ENCODE measurements around the gene ZNF366.
"Not testable (repeated sequence)": the region's sequence is repeated elsewhere in the genome, so short reads cannot be mapped to it uniquely, and the experiment has no call there.

Gene ZNF366

DNA sequence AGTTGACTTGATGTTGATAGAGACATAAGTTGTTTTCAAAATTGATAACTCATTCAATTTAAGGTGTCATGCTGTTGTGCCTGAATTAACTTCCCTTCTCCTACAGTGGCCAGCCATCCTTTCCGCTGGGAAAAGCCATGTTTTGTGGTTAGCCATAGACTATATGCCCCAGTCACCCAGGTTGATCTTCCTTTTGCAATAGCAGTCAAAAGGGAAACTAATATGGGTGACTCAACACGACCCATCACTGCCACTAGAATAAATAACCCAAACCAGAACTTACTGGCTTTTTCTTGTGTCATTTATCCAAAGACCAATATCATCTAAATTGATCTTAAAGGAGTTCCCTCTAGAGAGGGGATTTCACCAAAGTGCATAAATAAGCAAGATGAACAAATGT is 99.7 kb downstream of the ZNF366 start:
- ATAC-seq = no peak
- no peak for DNase-seq

DNA sequence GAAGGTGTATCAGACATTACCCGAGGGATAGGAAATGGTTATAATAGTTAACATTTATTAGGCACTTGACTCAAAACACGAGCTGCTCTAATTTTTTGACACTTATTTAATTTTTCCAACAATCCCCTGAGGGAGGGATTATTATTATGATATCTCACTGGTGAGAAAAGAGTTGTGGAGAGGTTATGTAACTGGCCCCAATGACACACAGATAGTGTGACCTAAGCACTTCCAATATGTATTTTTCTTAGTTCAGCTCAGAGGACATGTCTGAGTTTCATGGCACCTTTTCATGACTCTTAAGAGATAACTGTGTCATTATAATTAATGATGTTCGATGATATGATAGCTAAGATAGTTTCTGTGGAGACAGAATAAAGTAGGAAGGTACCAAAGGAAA is 100.1 kb downstream of the ZNF366 start:
- ATAC-seq (no peak), DNase-seq (no peak)

DNA sequence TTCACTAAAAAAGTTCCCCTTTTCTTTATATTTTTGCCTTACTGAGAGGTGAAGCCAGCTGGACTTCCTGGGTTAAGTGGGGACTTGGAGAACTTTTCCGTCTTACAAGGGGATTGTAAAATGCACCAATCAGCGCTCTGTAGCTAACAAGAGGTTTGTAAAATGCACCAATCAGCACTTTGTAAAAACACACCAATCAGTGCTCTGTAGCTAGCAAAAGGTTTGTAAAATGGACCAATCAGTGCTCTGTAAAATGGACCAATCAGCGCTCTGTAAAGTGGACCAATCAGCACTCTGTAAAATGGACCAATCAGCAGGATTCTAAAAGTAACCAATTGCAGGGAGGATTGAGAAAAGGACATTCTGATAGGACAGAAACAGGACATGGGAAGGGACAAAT is 102.4 kb downstream of the ZNF366 start:
- DNase-seq, ATAC-seq: not testable (repeated sequence)

DNA sequence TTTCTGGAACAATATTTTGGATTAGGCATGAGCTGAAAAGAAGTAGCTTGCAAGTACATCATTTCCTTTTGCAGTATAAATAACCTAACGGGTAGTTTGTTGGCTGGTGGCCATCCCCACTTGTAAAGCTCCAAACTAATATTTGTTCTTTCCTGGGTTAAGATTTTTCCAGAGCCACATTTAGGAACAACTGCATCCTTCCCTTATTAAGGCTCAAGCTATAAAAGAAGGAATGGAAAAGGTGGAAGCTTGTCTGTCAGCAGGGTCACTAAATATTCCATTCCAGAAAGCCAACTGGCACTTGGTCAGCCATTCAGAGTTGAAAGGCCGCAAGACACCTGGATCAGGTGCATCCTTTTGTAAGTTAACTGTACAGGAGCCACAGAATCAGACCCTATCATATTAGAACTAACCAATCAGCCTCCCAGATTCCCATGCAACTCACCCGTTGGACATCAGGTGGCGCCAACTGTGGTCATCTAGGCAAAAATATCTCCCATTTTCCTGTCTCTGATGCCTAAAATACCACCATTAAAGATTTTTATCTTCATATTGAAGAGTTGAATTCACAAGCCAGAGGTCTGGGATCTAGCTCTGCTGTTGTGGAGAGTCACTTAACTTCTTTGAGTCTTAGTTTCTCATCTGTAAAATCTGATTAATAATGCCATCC is 104.1 kb downstream of the ZNF366 start:
- no peak for ATAC-seq
- DNase-seq = no peak

DNA sequence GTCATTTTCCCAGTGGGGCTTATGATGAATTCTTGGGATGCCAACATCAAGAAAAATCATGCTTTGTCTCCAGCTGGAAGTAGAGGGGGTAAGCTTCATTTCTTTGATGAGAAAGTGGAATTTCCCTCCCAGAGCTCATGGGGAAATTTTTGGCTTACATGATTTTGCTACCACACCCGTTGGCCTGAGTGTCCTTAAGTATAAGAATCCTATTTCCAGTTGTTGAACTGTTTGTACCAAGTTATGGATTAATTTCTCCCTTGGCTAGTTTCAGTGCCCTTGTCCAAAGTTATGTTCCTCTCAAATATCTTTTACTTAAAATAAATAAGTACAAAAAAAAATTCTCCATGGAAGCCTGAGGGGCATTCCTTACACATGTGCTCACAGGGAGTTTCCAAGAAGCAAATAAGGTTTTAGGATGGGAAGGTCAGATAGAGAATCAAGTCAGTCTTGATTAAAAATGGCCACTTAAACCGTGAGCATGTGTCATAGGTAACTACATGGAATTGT is 104.8 kb downstream of the ZNF366 start:
- DNase-seq (no peak), ATAC-seq (no peak)

DNA sequence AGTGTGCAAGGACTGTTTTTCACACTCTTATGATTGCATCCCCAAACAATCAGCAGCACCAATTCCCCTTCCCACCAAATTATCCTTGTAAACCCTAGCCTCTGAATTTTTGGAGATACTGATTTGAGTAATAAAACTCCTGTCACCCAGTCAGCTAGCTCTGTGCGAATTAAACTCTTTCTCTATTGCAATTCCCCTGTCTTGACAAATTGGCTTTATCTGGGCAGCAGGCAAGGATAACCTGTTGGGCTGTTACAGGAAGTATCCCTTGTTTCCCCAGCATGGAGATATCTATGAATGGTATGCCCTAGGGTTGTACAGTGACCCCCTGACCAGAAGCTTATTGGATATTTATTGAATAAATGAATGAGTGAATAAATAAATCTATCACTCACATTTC is 106.3 kb downstream of the ZNF366 start:
- DNase-seq (no peak), ATAC-seq (no peak)

DNA sequence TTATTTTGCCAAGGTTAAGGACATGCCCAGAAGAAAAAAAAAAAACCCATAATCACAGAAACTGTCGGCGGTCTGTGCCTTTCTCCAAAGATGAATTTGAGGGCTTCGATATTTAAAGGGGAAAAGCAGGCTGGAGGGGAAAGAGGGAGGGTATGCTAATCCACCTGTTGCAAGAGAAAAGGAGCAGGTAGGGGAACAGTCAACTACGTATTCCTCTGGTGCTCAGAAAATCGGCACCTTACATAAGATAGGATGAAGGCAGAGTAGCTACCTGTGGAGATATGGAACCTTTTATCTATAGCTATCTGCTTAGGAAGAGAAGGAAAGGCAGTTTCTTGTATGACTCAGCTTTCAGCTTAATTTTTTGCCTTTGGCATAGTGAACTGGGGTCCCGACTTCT is 109.4 kb downstream of the ZNF366 start:
- ATAC-seq = no peak
- DNase-seq = no peak

DNA sequence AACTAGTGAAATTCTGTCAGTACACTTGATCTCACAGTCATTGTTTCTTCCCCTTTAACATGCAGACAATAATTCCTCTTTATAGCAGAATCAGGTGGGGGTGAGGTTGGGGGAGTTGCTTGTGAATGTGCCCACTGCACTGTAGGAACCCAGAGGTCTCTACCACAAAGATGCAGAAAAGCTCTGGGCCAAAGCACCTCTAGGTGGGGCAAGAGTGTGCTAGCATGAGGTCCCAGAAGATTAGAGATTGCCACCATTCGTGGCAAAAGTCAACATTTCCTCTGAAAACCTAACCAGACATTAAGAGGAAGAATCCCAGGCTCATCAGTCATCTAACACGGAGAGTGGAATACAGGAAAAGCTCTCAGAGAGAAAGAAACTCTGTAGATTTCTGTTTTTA is 112.5 kb downstream of the ZNF366 start:
- ATAC-seq (no peak), DNase-seq (no peak)

DNA sequence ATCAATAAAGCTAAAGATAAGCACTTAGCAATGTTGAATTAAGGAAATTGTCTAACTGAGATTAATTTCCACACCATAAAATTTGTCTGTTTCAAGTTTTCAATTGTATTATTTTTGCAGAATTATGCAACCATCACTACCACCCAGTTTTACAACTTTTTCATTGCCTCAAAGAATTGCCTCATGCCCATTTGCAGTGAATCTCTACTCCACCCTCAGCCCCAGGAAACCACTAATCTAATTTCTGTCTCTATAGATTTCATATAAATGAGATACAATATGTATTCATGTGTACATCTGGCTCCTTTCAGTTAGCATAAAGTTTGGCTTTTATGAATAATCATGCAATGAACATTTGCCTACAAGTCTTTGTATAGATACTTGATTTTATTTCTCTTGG is 114.2 kb downstream of the ZNF366 start:
- ATAC-seq = no peak
- no peak for DNase-seq
